Measurements from ENCODE around the gene RNF223.

DNA sequence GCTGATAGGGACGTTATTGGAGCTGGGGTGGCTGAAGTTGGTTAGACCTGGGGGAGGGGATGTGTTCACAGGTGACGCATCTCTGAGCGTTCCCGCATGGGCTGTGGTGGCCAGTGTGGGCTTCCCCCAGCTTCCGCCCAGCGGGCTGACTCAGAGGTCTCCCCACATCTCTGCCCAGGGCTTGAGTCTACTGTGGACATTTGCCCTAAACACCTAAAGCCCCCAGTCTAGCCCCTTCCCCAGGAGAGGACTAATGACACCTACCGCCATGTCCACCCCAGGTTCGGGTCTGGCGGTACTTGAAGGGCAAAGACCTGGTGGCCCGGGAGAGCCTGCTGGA is 52.2 kb downstream of the RNF223 start:
- TF ChIP-seq ATF3 (IDR thresholded peaks at IDR 0.05; ENCODE audit: insufficient read depth, low read depth, low read length) (no peak), JUN (IDR thresholded peaks at IDR 0.05; ENCODE audit: low read depth, low read length) (no peak)
- TF ChIP-seq, protein P1, sequence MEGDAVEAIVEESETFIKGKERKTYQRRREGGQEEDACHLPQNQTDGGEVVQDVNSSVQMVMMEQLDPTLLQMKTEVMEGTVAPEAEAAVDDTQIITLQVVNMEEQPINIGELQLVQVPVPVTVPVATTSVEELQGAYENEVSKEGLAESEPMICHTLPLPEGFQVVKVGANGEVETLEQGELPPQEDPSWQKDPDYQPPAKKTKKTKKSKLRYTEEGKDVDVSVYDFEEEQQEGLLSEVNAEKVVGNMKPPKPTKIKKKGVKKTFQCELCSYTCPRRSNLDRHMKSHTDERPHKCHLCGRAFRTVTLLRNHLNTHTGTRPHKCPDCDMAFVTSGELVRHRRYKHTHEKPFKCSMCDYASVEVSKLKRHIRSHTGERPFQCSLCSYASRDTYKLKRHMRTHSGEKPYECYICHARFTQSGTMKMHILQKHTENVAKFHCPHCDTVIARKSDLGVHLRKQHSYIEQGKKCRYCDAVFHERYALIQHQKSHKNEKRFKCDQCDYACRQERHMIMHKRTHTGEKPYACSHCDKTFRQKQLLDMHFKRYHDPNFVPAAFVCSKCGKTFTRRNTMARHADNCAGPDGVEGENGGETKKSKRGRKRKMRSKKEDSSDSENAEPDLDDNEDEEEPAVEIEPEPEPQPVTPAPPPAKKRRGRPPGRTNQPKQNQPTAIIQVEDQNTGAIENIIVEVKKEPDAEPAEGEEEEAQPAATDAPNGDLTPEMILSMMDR (IDR thresholded peaks at IDR 0.05; ENCODE audit: control extremely low read depth in 1 of 3, insufficient read depth in 1 of 3, low read depth in 1 of 3, low read length in 3 of 3), result no peak

Data from H1 (cell line).